Endothelial cell of umbilical vein (primary cell): ENCODE data around the gene SH3BGRL3. TPM values are rescaled to one million over a fixed set of nuclear protein-coding genes. Genes with fewer than 3 reads are reported as not detected.

Source experiments
- BruUV-seq: library from RNA; stranded (reverse); fragments of 400-500 nt; replicated peaks from 2 replicates; lab custom pipeline; 2021; lab: Mats Ljungman, UMichigan
- CTCF ChIA-PET: fragments of 300-600, 350-600 bp; sonication (Branson Sonifier 250); formaldehyde crosslinking; loops from one replicate; lab custom pipeline; 2021; ENCODE audit warnings: antibody characterized with exemption, inconsistent platforms; lab: Charles Lee
- POLR2A ChIA-PET: fragments of 300-600, 350-600 bp; sonication (Branson Sonifier 250); formaldehyde crosslinking; loops from one replicate; lab custom pipeline; 2021; ENCODE audit warnings: antibody characterized with exemption, inconsistent platforms; lab: Charles Lee
- DNase-seq: peaks from one replicate; pipeline ENCODE4 v3.0.0-alpha.2; 2011; ENCODE audit warnings: low read depth, low spot score
- FAIRE-seq: peaks from 2 replicates; lab custom pipeline; 2011; peaks lifted over from hg19 to GRCh38; lab: Jason Lieb, UNC
- H2AFZ ChIP-seq: 2 replicates; pipeline ENCODE4 v1.6.0; 2012; ENCODE audit warnings: low read depth, low read length, control low read depth, inconsistent platforms
- H3K27ac ChIP-seq: 2 replicates; pipeline ENCODE4 v1.5.1; 2011; ENCODE audit warnings: low read depth, mild to moderate bottlenecking, control low read depth, low read length, moderate library complexity; ENCODE audit not compliant: insufficient read depth
- H3K27me3 ChIP-seq, 2 experiments: 2 replicates each; pipeline versions ENCODE4 v1.6.0 to v1.6.1; 2011; ENCODE audit warnings: low read length in 2 of 2, mixed read lengths in 1 of 2; ENCODE audit not compliant: control insufficient read depth in 2 of 2, insufficient read depth in 2 of 2
- H3K36me3 ChIP-seq, 2 experiments: 2 replicates in 1 of 2; 3 replicates in 1 of 2; pipeline ENCODE4 v1.5.1; 2011; ENCODE audit warnings: low read length in 2 of 2, mild to moderate bottlenecking in 1 of 2, moderate library complexity in 1 of 2; ENCODE audit not compliant: control insufficient read depth in 2 of 2, insufficient read depth in 2 of 2; ENCODE audit errors: extremely low read depth in 1 of 2
- H3K4me1 ChIP-seq: 3 replicates; pipeline ENCODE4 v1.5.1; 2011; ENCODE audit warnings: mild to moderate bottlenecking, low read length; ENCODE audit not compliant: control insufficient read depth, insufficient read depth; ENCODE audit errors: extremely low read depth
- H3K4me2 ChIP-seq: 2 replicates; pipeline ENCODE4 v1.6.1; 2011; ENCODE audit warnings: low read length, control low read depth, mixed read lengths; ENCODE audit not compliant: insufficient read depth
- H3K4me3 ChIP-seq, 3 experiments: fragments of 200-600 bp in 1 of 3; sonication (generic), shearing (Covaris generic) in 1 of 3; replicated peaks in 1 of 3; 2 replicates each; pipeline ENCODE4 v1.5.1; 2011 to 2016; ENCODE audit warnings: control low read depth in 3 of 3, low read length in 3 of 3, mild to moderate bottlenecking in 2 of 3, inconsistent platforms in 1 of 3, low read depth in 1 of 3, moderate library complexity in 1 of 3; ENCODE audit not compliant: insufficient read depth in 1 of 3
- H3K79me2 ChIP-seq: 2 replicates; pipeline ENCODE4 v1.6.0; 2012; ENCODE audit warnings: low read length, inconsistent platforms; ENCODE audit not compliant: control insufficient read depth, insufficient read depth
- H3K9ac ChIP-seq: replicated peaks from 2 replicates; pipeline ENCODE3; 2011; ENCODE audit warnings: low read length, control low read depth; ENCODE audit not compliant: insufficient read depth; ENCODE audit errors: extremely low read depth
- H3K9me1 ChIP-seq: replicated peaks from 3 replicates; pipeline ENCODE4 v1.6.0; 2011; ENCODE audit warnings: mild to moderate bottlenecking, low read length; ENCODE audit not compliant: control insufficient read depth, insufficient read depth; ENCODE audit errors: extremely low read depth
- H3K9me3 ChIP-seq: replicated peaks from 2 replicates; pipeline ENCODE4 v1.5.1; 2012; ENCODE audit warnings: low read length, inconsistent platforms; ENCODE audit not compliant: control insufficient read depth, insufficient read depth
- H4K20me1 ChIP-seq: replicated peaks from 2 replicates; pipeline ENCODE3; 2011; ENCODE audit warnings: mild to moderate bottlenecking, low read length; ENCODE audit not compliant: control insufficient read depth, insufficient read depth; ENCODE audit errors: extremely low read depth
- EZH2 ChIP-seq: IDR thresholded peaks from 2 replicates; pipeline ENCODE4 v1.6.1; 2012; ENCODE audit warnings: borderline replicate concordance, low read depth, mild to moderate bottlenecking, moderate library complexity, low read length, inconsistent platforms; ENCODE audit not compliant: severe bottlenecking
- FOS ChIP-seq: IDR thresholded peaks from 2 replicates; pipeline ENCODE4 v1.6.1; 2011; ENCODE audit warnings: mild to moderate bottlenecking, low read length, moderate library complexity, borderline replicate concordance; ENCODE audit not compliant: insufficient read depth
- GATA2 ChIP-seq: IDR thresholded peaks from 2 replicates; pipeline ENCODE4 v1.7.0; 2011; ENCODE audit warnings: low read depth, mild to moderate bottlenecking, moderate library complexity, mixed read lengths, low read length; ENCODE audit not compliant: insufficient read length, insufficient read depth
- JUN ChIP-seq: IDR thresholded peaks from 2 replicates; pipeline ENCODE4 v1.6.1; 2011; ENCODE audit warnings: borderline replicate concordance, low read depth; ENCODE audit not compliant: insufficient read length, insufficient read depth
- MYC ChIP-seq: IDR thresholded peaks from one replicate; pipeline ENCODE4 v1.6.1; 2011; ENCODE audit warnings: mild to moderate bottlenecking, low read depth, low read length
- POLR2A ChIP-seq: IDR thresholded peaks from 2 replicates; pipeline ENCODE4 v1.6.1; 2012; ENCODE audit warnings: low read depth, mild to moderate bottlenecking, control low read depth, low read length
- POLR2AphosphoS5 ChIP-seq: IDR thresholded peaks from 2 replicates; pipeline ENCODE4 v1.6.1; 2012; ENCODE audit warnings: low read depth, mild to moderate bottlenecking, control low read depth, low read length, moderate library complexity; ENCODE audit not compliant: insufficient read depth
- dilution Hi-C: fragments of 300-500 bp; cut with MboI; formaldehyde crosslinking; loops from one replicate; pipeline ENCODE4 v1.15.0; 2019; ENCODE audit warnings: low sequenced_read_pairs; ENCODE audit not compliant: extremely low pct_ligation_motif_present
- intact Hi-C: fragments of 100-400 bp; cut with micrococcal nuclease; formaldehyde crosslinking; loops from one replicate; pipeline ENCODE4 v1.10.0; 2022
- polyA plus RNA-seq, 4 experiments: library from polyadenylated mRNA; depleted of rRNA in 3 of 4; stranded (reverse) in 3 of 4; unstranded in 1 of 4; fragments of >200 nt; gene quantifications; 2 replicates each; pipeline versions ENCODE4 v1.2.1 to v1.2.3, GENCODE V29; 2011 to 2012; ENCODE audit warnings: missing spikeins in 1 of 4
- total RNA-seq: library from RNA; stranded (reverse); gene quantifications from 2 replicates; pipeline ENCODE4 v1.2.3, GENCODE V29; 2021
- TF ChIP-seq, protein P1 (sequence below), 2 donors: IDR thresholded peaks; 1 replicate in 1 of 2; 2 replicates in 1 of 2; pipeline ENCODE4 v1.5.1; 2011; ENCODE audit warnings: low read length in 2 of 2, mild to moderate bottlenecking in 2 of 2, moderate library complexity in 2 of 2, control low read depth in 1 of 2, inconsistent platforms in 1 of 2, low read depth in 1 of 2; ENCODE audit not compliant: insufficient read depth in 1 of 2; ENCODE audit errors: extremely low read depth in 1 of 2
- TF ChIP-seq, protein P2 (sequence below): IDR thresholded peaks from 2 replicates; pipeline ENCODE4 v1.6.1; 2011; ENCODE audit not compliant: insufficient read depth, insufficient read length

Gene SH3BGRL3
- total and polyA plus RNA-seq, 2 donors (not counting 3 experiments of a cell fraction or from before 2014, with no cell fraction given), result 233 to 344 TPM

DNA sequence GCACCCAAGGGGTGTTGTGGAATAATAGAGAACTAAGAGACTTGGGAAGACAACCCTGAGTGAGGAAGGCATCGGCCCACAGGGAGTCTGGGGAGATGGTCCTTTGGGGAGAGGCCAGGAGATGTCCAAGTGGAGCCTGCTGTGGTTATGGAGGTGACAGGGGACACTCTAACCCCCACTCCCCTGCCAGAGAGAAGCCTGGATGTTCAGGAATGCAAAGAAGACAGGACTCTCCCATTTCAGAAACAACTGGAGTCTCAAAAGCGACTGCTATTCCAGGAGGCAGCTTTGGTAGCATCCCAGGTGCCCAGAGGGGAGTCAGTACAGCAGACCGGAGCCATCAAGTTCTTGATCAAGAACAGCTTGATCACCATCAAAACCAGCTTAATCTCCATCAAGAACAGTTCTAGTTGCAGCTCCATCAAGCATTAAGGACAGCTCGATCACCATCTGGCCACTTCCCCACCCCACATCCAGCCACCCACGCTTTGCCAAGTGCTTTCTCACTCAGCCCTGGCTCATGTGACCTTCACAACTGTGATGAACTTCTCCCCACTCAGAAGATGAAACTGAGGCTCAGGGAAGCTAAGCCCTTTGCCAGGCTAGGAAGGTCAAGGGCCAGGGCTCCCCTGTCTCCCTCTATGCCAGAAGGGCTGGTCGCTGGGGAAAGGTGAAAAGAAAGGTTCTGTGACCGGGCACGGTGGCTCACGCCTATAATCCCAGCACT, 38.6 kb downstream of the SH3BGRL3 start:
- DNase-seq (no peak), FAIRE-seq (no peak)
- ChIA-PET POLR2A (no interaction called here), CTCF (interaction anchor here (0.8 to 7.4 kb wide), 7 partner anchors 11 to 214 kb away, joined by 3 to 132 read pairs (median 7); partner anchors contain the start of genes C1orf232, SH3BGRL3, ZNF593 and ZNF593OS)
- Histone ChIP-seq H3K4me3 (no peak overlapping the region), H3K9me3 (no peaks in the 10 kb centered on the region), H3K9me1 (no peaks in the 10 kb centered on the region), H4K20me1 (no peaks in the 10 kb centered on the region), H3K4me1 (no peaks in the 10 kb centered on the region), H3K27ac (no peak overlapping the region), H3K79me2 (no peaks in the 10 kb centered on the region), H3K36me3 (no peaks in the 10 kb centered on the region), H3K9ac (no peak overlapping the region), H3K27me3 (peaks cover 2 to 7% of the 10 kb centered on the region in 2 experiments), H3K4me2 (no peak overlapping the region), H2AFZ (no peak overlapping the region)
- dilution Hi-C loops, result no loop called here
- TF ChIP-seq EZH2 (no peak), JUN (no peak), FOS (no peak), MYC (no peak), GATA2 (no peak), POLR2A (no peak), POLR2AphosphoS5 (no peak)
- TF ChIP-seq, protein P1, sequence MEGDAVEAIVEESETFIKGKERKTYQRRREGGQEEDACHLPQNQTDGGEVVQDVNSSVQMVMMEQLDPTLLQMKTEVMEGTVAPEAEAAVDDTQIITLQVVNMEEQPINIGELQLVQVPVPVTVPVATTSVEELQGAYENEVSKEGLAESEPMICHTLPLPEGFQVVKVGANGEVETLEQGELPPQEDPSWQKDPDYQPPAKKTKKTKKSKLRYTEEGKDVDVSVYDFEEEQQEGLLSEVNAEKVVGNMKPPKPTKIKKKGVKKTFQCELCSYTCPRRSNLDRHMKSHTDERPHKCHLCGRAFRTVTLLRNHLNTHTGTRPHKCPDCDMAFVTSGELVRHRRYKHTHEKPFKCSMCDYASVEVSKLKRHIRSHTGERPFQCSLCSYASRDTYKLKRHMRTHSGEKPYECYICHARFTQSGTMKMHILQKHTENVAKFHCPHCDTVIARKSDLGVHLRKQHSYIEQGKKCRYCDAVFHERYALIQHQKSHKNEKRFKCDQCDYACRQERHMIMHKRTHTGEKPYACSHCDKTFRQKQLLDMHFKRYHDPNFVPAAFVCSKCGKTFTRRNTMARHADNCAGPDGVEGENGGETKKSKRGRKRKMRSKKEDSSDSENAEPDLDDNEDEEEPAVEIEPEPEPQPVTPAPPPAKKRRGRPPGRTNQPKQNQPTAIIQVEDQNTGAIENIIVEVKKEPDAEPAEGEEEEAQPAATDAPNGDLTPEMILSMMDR (IDR thresholded peaks at IDR 0.05; ENCODE audit: extremely low read depth in 1 of 2, insufficient read depth in 1 of 2, low read depth in 1 of 2, low read length in 2 of 2), result no peak
- TF ChIP-seq, protein P2, sequence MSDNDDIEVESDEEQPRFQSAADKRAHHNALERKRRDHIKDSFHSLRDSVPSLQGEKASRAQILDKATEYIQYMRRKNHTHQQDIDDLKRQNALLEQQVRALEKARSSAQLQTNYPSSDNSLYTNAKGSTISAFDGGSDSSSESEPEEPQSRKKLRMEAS, result no peak
- BruUV-seq, result no TSS peak
- intact Hi-C loops, result no loop called here
